GM12801 (cell line): ENCODE measurements around the gene MAGOHB.

ENCODE experiments used
- CTCF ChIP-seq: IDR thresholded peaks from one replicate; pipeline ENCODE4 v1.5.1; 2011; ENCODE audit warnings: control low read depth; ENCODE audit not compliant: insufficient read length; ENCODE audit errors: extremely low read depth

MAGOHB gene

GRCh38 chr12:10554228-10554755 lies 59.1 kb downstream of the MAGOHB start:
- TF ChIP-seq CTCF, result no peak
